Activated naive CD4-positive, alpha-beta T cell treated with anti-CD3 and anti-CD28 coated beads, Interleukin-2, amount 50 U/mL, for 24 hours (primary cell): Measurements from ENCODE around the gene MS4A18.
"Not testable (repeated sequence)": the region's sequence is repeated elsewhere in the genome, so short reads cannot be mapped to it uniquely, and the experiment has no call there.

Experiments
- H3K27ac Mint-ChIP-seq: one replicate; pipeline ENCODE4 v1.8.0; 2021; ENCODE audit warnings: mild to moderate bottlenecking, mixed read lengths
- H3K27me3 Mint-ChIP-seq: one replicate; pipeline ENCODE4 v1.8.0; 2021; ENCODE audit warnings: mixed read lengths
- H3K36me3 Mint-ChIP-seq: one replicate; pipeline ENCODE4 v1.8.0; 2021; ENCODE audit warnings: mixed read lengths
- H3K4me1 Mint-ChIP-seq: one replicate; pipeline ENCODE4 v1.8.0; 2021; ENCODE audit warnings: mixed read lengths
- H3K4me3 Mint-ChIP-seq: one replicate; pipeline ENCODE4 v1.8.0; 2021; ENCODE audit warnings: mild to moderate bottlenecking, mixed read lengths
- H3K9me3 Mint-ChIP-seq: one replicate; pipeline ENCODE4 v1.8.0; 2021; ENCODE audit warnings: mixed read lengths

Gene MS4A18

GRCh38 chr11:60724420-60724819 lies at the start of gene MS4A18:
Gene MS4A18, plus strand, starts transcription at chr11:60724720.
- H3K36me3 Mint-ChIP-seq, result no peaks in the 10 kb centered on the region
- H3K27me3 Mint-ChIP-seq, result peaks cover 11% of the 10 kb centered on the region
- no peaks in the 10 kb centered on the region for H3K9me3 Mint-ChIP-seq
- no peaks in the 10 kb centered on the region for H3K4me1 Mint-ChIP-seq
- H3K4me3 Mint-ChIP-seq, result no peak within 1 kb of the TSS
- H3K27ac Mint-ChIP-seq, result no peak within 1 kb of the TSS

- H3K27ac Mint-ChIP-seq, H3K4me3 Mint-ChIP-seq, H3K4me1 Mint-ChIP-seq: not testable (repeated sequence)
- Mint-ChIP-seq H3K36me3 (peaks cover 16% of the 10 kb centered on the region), H3K9me3 (peaks cover 26% of the 10 kb centered on the region), H3K27me3 (peaks cover 28% of the 10 kb centered on the region)
Observed at GRCh38 chr11:60678231-60678630, 46.3 kb upstream of the MS4A18 start.

GRCh38 chr11:60679879-60680278 lies 44.6 kb upstream of the MS4A18 start:
- H3K27me3 Mint-ChIP-seq, result peaks cover 26% of the 10 kb centered on the region
- no peak overlapping the region for H3K4me3 Mint-ChIP-seq
- no peaks in the 10 kb centered on the region for H3K4me1 Mint-ChIP-seq
- H3K9me3 Mint-ChIP-seq, result peaks cover 26% of the 10 kb centered on the region
- H3K27ac Mint-ChIP-seq, result no peak overlapping the region
- peaks cover 16% of the 10 kb centered on the region for H3K36me3 Mint-ChIP-seq

GRCh38 chr11:60680455-60681119 lies 43.9 kb upstream of the MS4A18 start:
- Mint-ChIP-seq H3K4me3 (no peak overlapping the region), H3K9me3 (peaks cover 26% of the 10 kb centered on the region), H3K36me3 (peaks cover 16% of the 10 kb centered on the region), H3K27me3 (peaks cover 25% of the 10 kb centered on the region), H3K4me1 (no peaks in the 10 kb centered on the region), H3K27ac (no peak overlapping the region)

GRCh38 chr11:60684541-60684848 lies 40.0 kb upstream of the MS4A18 start:
- not testable (repeated sequence) for H3K36me3 Mint-ChIP-seq, H3K27me3 Mint-ChIP-seq, H3K27ac Mint-ChIP-seq, H3K4me1 Mint-ChIP-seq, H3K4me3 Mint-ChIP-seq, H3K9me3 Mint-ChIP-seq

GRCh38 chr11:60691661-60692060 lies 32.9 kb upstream of the MS4A18 start:
- H3K27me3 Mint-ChIP-seq, result peaks cover 4% of the 10 kb centered on the region
- H3K36me3 Mint-ChIP-seq, result no peaks in the 10 kb centered on the region
- no peaks in the 10 kb centered on the region for H3K4me1 Mint-ChIP-seq
- H3K27ac Mint-ChIP-seq, result no peak overlapping the region
- no peaks in the 10 kb centered on the region for H3K9me3 Mint-ChIP-seq
- no peak overlapping the region for H3K4me3 Mint-ChIP-seq

GRCh38 chr11:60699284-60699691 lies 25.2 kb upstream of the MS4A18 start, which contains the start of gene MS4A8:
Gene MS4A8, plus strand, starts transcription at chr11:60699612. Its CDS starts 1,249 bp downstream, at chr11:60700861.
- Mint-ChIP-seq H3K9me3 (no peaks in the 10 kb centered on the region), H3K4me1 (no peaks in the 10 kb centered on the region), H3K36me3 (no peaks in the 10 kb centered on the region), H3K27me3 (no peaks in the 10 kb centered on the region), H3K27ac (no peak within 1 kb of the TSS), H3K4me3 (no peak within 1 kb of the TSS)

- Mint-ChIP-seq H3K4me1 (no peaks in the 10 kb centered on the region), H3K36me3 (no peaks in the 10 kb centered on the region), H3K4me3 (no peak overlapping the region), H3K9me3 (no peaks in the 10 kb centered on the region), H3K27ac (no peak overlapping the region), H3K27me3 (no peaks in the 10 kb centered on the region)
Observed at GRCh38 chr11:60699936-60700335, 24.6 kb upstream of the MS4A18 start.

GRCh38 chr11:60700689-60701468 lies 23.6 kb upstream of the MS4A18 start:
- H3K4me1 Mint-ChIP-seq, result no peaks in the 10 kb centered on the region
- H3K4me3 Mint-ChIP-seq, result no peak overlapping the region
- H3K27me3 Mint-ChIP-seq, result peaks cover 2% of the 10 kb centered on the region
- H3K9me3 Mint-ChIP-seq, result no peaks in the 10 kb centered on the region
- H3K36me3 Mint-ChIP-seq, result no peaks in the 10 kb centered on the region
- no peak overlapping the region for H3K27ac Mint-ChIP-seq

GRCh38 chr11:60701469-60701818 lies 23.1 kb upstream of the MS4A18 start:
- Mint-ChIP-seq H3K4me1 (no peaks in the 10 kb centered on the region), H3K36me3 (no peaks in the 10 kb centered on the region), H3K27me3 (peaks cover 2% of the 10 kb centered on the region), H3K9me3 (no peaks in the 10 kb centered on the region), H3K4me3 (no peak overlapping the region), H3K27ac (no peak overlapping the region)

GRCh38 chr11:60703374-60703773 lies 21.1 kb upstream of the MS4A18 start:
- Mint-ChIP-seq H3K27me3 (peaks cover 2% of the 10 kb centered on the region), H3K9me3 (no peaks in the 10 kb centered on the region), H3K36me3 (no peaks in the 10 kb centered on the region), H3K27ac (no peak overlapping the region), H3K4me1 (no peaks in the 10 kb centered on the region), H3K4me3 (no peak overlapping the region)

- Mint-ChIP-seq H3K27ac (no peak overlapping the region), H3K27me3 (peaks cover 2% of the 10 kb centered on the region), H3K4me1 (no peaks in the 10 kb centered on the region), H3K4me3 (no peak overlapping the region), H3K9me3 (no peaks in the 10 kb centered on the region), H3K36me3 (no peaks in the 10 kb centered on the region)
Observed at GRCh38 chr11:60705895-60706294, 18.6 kb upstream of the MS4A18 start.

- Mint-ChIP-seq H3K4me3 (no peak overlapping the region), H3K27ac (no peak overlapping the region), H3K9me3 (no peaks in the 10 kb centered on the region), H3K4me1 (no peaks in the 10 kb centered on the region), H3K27me3 (peaks cover 5% of the 10 kb centered on the region), H3K36me3 (no peaks in the 10 kb centered on the region)
Observed at GRCh38 chr11:60706931-60707330, 17.6 kb upstream of the MS4A18 start.

- no peak overlapping the region for H3K27ac Mint-ChIP-seq
- no peaks in the 10 kb centered on the region for H3K4me1 Mint-ChIP-seq
- H3K4me3 Mint-ChIP-seq, result no peak overlapping the region
- peaks cover 12% of the 10 kb centered on the region for H3K27me3 Mint-ChIP-seq
- no peaks in the 10 kb centered on the region for H3K36me3 Mint-ChIP-seq
- H3K9me3 Mint-ChIP-seq, result no peaks in the 10 kb centered on the region
Observed at GRCh38 chr11:60710482-60710881, 14.0 kb upstream of the MS4A18 start.

- Mint-ChIP-seq H3K9me3 (no peaks in the 10 kb centered on the region), H3K27me3 (peaks cover 12% of the 10 kb centered on the region), H3K27ac (no peak overlapping the region), H3K36me3 (no peaks in the 10 kb centered on the region), H3K4me3 (no peak overlapping the region), H3K4me1 (no peaks in the 10 kb centered on the region)
Observed at GRCh38 chr11:60711276-60711675, 13.2 kb upstream of the MS4A18 start.

GRCh38 chr11:60713423-60713822 lies 11.1 kb upstream of the MS4A18 start:
- H3K4me3 Mint-ChIP-seq, H3K9me3 Mint-ChIP-seq, H3K4me1 Mint-ChIP-seq, H3K36me3 Mint-ChIP-seq, H3K27ac Mint-ChIP-seq: not testable (repeated sequence)
- H3K27me3 Mint-ChIP-seq, result peaks cover 16% of the 10 kb centered on the region

GRCh38 chr11:60717956-60718355 lies 6.6 kb upstream of the MS4A18 start:
- Mint-ChIP-seq H3K4me1 (no peaks in the 10 kb centered on the region), H3K4me3 (no peak overlapping the region), H3K9me3 (peaks cover 9% of the 10 kb centered on the region), H3K27me3 (peaks cover 15% of the 10 kb centered on the region), H3K27ac (no peak overlapping the region), H3K36me3 (no peaks in the 10 kb centered on the region)
